COLO668 (cell line): ENCODE data around the gene MALRD1.

Experiments
- DNase-seq: peaks from one replicate; lab custom pipeline; 2025; ENCODE audit not compliant: unreplicated experiment; lab: John Stamatoyannopoulos, UW

Gene MALRD1

GRCh38 chr10:19638182-19638895, 589.7 kb downstream of the MALRD1 start:
- no peak for DNase-seq

DNA sequence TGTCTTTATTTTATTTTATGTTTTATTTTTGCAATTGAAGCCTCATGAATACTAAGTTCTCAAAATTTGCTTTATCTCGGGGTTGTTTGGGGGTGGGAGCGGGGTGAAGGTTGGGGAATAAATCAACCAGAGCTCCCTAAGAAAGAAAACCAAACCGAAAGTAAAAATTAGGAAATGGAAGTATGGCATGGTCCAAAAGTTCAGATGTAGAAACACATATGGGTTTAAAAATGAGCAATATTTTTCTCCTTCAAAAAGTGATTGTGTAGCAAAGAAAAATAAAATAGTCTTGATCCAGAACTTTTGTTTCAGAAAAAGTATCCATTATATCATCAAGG, 590.3 kb downstream of the MALRD1 start:
- no peak for DNase-seq

- DNase-seq, result no peak
Observed at GRCh38 chr10:19640566-19641263, 592.1 kb downstream of the MALRD1 start.

DNA sequence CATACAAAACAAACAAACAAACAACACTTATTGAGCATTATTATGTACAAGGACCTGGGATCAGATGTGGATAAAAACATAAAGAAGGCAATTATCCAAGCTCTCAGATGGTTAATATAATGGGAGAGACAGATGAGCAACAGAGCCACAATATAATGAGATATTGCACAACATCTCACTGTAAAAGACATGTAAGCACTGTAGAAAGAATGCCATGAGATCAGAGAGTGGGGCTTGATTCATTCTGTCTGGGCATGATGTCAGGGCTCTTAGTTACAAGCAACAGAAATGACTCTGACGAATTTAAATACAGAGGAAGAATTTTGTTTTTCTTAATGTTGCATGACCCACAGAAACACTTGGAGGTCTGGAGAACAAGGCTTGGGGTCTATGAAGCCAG, 602.9 kb downstream of the MALRD1 start:
- DNase-seq, result no peak

GRCh38 chr10:19652750-19653149, 604.1 kb downstream of the MALRD1 start:
- no peak for DNase-seq

DNA sequence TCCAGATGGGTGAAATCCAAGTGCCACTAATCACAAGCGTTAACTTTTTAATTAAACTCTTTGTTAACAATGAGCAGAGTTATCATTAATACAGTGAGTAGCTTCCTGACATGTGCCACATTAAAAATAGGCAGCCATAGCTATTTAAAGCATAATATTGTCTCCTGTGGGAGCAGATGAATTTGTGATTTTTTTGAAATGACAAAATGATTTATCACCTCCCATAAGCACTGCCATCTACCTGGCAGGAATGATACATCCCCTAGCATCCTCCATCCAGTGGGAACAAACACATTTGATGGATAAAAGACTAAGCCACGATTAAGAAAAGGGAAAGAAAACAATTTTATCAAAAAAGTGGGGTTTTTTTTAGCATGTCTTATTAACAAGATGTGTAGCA, 605.3 kb downstream of the MALRD1 start:
- no peak for DNase-seq

GRCh38 chr10:19654576-19654975, 606.0 kb downstream of the MALRD1 start:
- DNase-seq, result no peak

DNA sequence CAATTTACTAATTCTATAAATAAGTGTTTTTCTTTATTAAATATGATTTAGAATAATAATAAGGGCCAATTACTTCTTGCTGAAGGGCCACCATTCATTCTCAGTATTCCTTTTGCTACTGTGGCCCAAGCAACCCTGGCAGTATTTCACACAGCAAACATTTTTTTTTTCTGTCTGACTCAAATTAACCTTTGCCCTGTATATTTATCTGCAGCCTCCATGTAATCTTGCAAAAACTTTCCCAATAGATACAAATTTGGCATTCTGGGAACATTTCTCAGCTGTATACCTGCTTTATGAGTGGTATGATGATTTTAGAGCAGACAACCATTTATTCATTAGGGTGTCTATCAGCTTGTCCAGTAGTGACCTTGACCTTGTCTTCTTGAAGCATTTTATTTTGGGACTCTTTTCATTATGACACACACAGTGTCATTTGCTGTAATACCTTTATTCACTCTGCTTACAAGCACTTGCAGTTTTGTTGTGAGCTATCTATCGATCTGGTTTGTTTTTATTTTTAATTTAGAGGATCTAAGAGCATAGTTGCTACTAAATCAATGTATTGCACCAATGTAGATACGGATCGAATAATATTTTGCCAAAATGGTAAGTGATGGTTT, 607.9 kb downstream of the MALRD1 start:
- DNase-seq, result no peak

GRCh38 chr10:19658131-19658530, 609.5 kb downstream of the MALRD1 start:
- DNase-seq, result no peak

DNA sequence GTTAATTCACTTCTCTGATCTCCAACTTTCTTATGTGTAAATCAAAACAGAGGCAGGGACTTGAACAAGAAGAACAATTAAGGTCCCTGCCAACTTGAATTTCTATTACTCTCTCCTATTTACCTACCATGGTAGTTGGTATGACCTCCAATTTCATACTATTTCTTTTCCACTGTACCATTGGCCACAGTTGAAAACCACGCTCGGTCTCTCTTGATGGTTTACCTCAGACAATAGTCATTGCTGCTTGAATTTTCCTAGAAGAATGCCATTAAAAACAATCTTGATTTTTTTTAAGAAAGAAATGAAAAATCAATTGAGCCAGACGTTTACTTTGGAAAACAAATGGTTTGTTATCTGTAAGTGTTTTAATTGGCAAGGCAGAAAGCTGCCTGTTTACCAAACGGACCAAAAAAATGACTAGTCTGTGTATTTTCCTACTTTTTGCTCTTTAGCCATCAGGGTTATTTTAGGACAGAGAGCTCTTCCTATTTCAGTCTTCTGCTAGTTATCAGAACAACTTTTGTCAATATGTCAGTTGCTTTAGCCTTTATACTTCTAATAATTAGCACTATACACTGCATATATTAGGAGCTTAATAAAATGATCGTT, 610.1 kb downstream of the MALRD1 start:
- DNase-seq, result no peak

DNA sequence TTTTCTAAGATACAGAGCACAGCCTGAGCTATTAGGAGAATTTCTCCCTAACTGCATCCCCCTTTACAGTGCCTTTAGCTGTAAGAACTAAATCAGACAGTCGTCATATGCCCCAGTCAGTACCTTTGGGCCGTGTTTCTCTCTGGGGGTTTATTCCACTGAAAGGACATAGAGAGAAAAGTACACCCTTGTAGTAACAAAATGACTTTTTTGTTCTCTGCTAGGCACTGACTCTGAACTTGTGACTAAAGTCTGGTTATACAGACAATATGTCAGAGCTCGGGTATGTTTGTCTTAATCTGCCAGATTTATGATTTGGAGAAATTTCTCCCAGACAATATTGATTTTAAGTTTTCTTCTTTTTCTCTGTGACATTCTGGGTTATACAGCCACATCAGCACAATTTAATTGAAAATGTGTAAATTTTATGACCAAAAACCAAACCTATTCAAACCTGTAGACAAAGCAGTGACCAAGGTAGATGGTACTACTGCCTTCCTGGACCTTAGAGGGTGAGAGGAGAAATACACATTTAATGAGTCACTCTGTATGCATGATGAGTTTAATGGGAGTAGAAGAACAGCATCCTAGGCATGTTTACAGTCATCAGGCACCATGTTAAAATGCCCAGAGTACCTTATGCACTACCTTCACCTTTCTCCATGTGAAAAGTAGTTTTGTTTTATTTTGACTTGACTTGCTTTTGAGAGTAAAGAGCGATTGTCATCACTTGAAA, 611.5 kb downstream of the MALRD1 start:
- no peak for DNase-seq

DNA sequence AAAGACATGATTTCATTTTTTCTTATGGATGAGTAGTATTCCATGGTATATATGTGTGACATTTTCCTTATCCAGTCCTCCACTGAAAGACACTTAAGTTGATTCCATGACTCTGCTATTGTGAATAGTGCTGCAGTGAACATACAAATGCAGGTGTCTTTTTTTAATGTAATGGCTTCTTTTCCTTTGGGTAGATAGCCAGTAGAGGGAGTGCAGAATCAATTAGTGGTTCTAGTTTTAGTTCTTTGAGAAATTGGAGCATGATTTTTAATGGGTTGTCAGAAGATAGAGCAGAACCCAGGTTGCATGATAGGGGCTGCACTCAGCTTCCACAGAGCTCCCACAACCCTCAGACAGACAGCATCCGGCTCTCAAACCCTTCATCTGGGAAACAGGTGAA, 614.7 kb downstream of the MALRD1 start:
- no peak for DNase-seq

DNA sequence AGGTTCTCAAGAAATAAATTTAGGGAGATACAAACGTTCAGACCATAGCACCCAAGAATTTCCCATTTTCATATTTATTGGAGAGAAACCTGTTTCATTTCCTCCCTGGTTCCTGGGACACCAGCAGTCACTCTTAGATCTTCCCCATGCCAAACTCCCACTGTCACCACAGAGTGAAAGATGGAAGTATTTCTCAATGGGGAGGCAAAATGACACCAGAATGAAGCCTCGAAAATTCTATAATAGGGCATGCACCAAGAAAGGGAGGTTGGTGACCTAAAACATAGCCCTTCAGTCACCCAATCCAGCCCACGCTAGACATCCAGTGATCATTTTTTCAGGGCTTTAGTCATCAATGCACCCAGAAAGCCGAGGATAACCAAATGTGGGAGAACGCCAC, 619.5 kb downstream of the MALRD1 start:
- DNase-seq, result no peak

- DNase-seq, result no peak
Observed at GRCh38 chr10:19676063-19676462, 627.5 kb downstream of the MALRD1 start.

- no peak for DNase-seq
Observed at GRCh38 chr10:19683356-19683755, 634.8 kb downstream of the MALRD1 start.

DNA sequence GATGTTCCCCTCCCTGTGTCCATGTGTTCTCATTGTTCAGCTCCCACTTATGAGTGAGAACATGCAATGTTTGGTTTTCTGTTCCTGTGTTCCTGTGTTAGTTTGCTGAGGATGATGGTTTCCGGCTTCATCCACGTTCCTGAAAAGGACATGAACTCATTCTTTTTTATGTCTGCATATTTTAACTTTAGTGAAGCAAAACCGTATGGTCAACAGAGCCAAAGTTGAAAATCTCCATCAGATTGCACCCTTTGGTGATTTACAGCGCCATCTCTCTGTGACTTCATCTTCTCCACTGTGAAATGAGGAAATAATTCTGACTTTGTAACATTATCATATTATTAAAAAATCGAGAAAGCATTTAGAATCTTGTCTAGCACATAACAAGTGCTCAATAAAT, 635.4 kb downstream of the MALRD1 start:
- DNase-seq, result no peak

DNA sequence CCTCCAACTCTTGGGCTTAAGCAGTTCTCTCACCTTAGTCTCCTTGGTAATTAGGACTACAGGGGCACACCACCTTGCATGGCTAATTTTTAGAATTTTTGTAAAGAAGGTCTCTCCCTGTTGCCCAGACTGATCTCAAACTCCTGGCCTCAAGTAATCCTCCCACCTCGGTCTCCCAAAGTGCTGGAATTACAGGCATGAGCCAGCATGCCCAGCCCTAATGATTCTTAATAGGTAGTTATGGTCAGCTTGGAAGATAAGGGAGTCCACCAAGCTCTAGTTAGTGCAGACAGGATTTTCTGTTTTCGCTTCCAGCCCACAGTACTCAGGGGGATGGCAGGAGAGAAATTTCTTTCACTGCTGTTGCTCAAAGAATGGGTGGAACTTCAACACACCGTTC, 639.7 kb downstream of the MALRD1 start:
- no peak for DNase-seq

DNA sequence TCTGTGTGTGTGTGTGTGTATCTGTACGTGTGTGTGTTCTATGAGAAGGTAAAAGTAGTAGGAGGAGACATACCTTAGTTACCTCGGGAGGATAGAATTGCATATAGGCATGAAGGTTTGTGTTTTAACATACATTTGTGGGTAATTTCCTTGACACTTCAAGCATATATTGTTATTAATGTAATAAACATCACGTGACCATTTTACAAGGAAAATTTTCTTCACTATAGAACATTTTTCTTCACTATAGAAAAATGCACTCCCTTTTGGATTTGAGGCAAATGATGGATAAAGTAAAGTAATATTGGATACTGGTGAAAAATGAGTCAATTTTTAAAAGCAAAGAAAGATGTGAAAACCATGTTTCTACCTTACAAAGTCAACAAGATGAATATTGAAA, 640.6 kb downstream of the MALRD1 start:
- no peak for DNase-seq

DNA sequence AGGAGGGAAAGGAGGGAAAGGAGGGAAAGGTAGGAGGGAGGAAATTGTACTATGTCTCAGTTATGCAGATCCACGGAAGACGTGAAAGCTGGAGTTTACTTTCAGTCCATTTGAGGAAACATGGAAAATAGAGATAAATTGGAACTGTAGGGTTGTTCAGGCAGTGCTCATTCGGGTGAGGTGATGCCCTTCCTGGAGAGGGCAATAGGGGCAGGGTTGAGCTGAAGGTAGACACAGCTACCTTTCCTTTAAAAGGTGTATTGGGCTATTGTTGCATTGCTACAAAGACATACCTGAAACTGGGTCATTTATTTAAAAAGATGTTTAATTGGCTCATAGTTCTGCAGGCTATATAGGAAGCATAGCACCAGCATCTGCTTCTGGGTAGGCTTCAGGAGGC, 650.7 kb downstream of the MALRD1 start:
- DNase-seq, result no peak

DNA sequence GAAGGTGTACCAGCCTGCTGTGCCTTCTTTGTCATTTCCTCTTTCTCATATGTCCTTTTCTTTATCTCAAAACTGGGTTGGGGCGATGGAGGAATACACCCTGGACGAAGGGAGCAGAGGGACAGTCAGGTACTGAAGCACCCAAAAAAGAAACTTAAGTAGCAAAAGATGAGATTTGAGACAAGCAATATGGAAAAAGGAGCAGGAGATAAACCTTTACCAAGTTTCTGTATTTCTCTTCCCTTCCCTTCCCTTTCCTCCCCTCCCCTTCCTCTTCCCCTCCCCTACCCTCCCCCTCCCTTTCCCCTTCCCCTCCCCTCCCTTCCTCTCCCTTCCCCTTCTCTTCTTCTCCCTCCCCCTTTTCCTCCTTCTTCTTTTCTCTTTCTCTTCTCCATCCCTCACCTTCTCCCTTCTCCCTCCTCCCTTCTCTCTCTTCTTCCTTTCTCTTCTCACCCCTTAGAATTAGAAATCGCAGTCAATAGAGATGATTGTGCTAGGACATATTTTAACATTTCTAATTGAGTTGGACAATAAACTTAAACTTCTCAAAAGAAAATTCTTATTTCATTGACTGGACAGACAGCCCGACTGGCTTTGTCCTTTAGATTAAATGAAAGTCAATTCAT, 652.9 kb downstream of the MALRD1 start:
- DNase-seq, result no peak

GRCh38 chr10:19702215-19702614, 653.6 kb downstream of the MALRD1 start:
- DNase-seq, result no peak
